DND-41 (cell line): ENCODE measurements around the gene EML1.

Experiments
- ATAC-seq: fragments of 200-7000 bp; cut with Tn5 transposase; 3 replicates; pipeline ENCODE4 v1.9.1; 2021; ENCODE audit warnings: low read depth; ENCODE audit not compliant: insufficient read depth
- DNase-seq: peaks from one replicate; pipeline ENCODE4 v3.0.0-alpha.2; 2020
- H2AFZ ChIP-seq: 2 replicates; pipeline ENCODE4 v1.6.0; 2012; ENCODE audit warnings: low read depth, low read length
- H3K27ac ChIP-seq: 2 replicates; pipeline ENCODE4 v1.5.1; 2012; ENCODE audit warnings: low read length, inconsistent platforms
- H3K27me3 ChIP-seq: fragments of 200-600 bp; sonication (generic); 2 replicates; pipeline ENCODE4 v1.6.0; 2012; ENCODE audit warnings: low read length, mild to moderate bottlenecking, inconsistent platforms; ENCODE audit not compliant: insufficient read depth, poor library complexity
- H3K36me3 ChIP-seq: 2 replicates; pipeline ENCODE4 v1.5.1; 2012; ENCODE audit warnings: low read length, inconsistent platforms; ENCODE audit not compliant: insufficient read depth
- H3K4me1 ChIP-seq: 2 replicates; pipeline ENCODE4 v1.5.1; 2012; ENCODE audit warnings: mild to moderate bottlenecking, low read length; ENCODE audit not compliant: insufficient read depth
- H3K4me2 ChIP-seq: 2 replicates; pipeline ENCODE4 v1.6.0; 2012; ENCODE audit warnings: mild to moderate bottlenecking, moderate library complexity, low read length, inconsistent platforms; ENCODE audit not compliant: insufficient read depth
- H3K4me3 ChIP-seq, 2 experiments: fragments of 200-600 bp in 1 of 2; shearing (Covaris generic) in 1 of 2; 2 replicates each; pipeline ENCODE4 v1.5.1; 2012 to 2016; ENCODE audit warnings: inconsistent platforms in 2 of 2, low read length in 2 of 2, mild to moderate bottlenecking in 2 of 2, low read depth in 1 of 2, moderate library complexity in 1 of 2
- H3K79me2 ChIP-seq: 2 replicates; pipeline ENCODE4 v1.6.0; 2012; ENCODE audit warnings: low read length, inconsistent platforms; ENCODE audit not compliant: insufficient read depth
- H3K9ac ChIP-seq: 2 replicates; pipeline ENCODE4 v1.6.0; 2012; ENCODE audit warnings: low read depth, mild to moderate bottlenecking, inconsistent platforms, low read length, moderate library complexity
- H3K9me3 ChIP-seq: 2 replicates; pipeline ENCODE4 v1.5.1; 2012; ENCODE audit warnings: low read length, moderate library complexity, mild to moderate bottlenecking, inconsistent platforms; ENCODE audit not compliant: insufficient read depth, severe bottlenecking
- H4K20me1 ChIP-seq: 2 replicates; pipeline ENCODE4 v1.6.0; 2012; ENCODE audit warnings: low read length; ENCODE audit not compliant: insufficient read depth
- CTCF ChIP-seq: IDR thresholded peaks from 2 replicates; pipeline ENCODE4 v1.5.1; 2012; ENCODE audit warnings: borderline replicate concordance, low read length, moderate library complexity, mild to moderate bottlenecking; ENCODE audit not compliant: poor library complexity, severe bottlenecking; ENCODE audit errors: extremely low read depth
- EZH2 ChIP-seq: IDR thresholded peaks from 3 replicates; pipeline ENCODE4 v1.6.1; 2012; ENCODE audit warnings: borderline replicate concordance, low read depth, mild to moderate bottlenecking, moderate library complexity, low read length, inconsistent platforms; ENCODE audit not compliant: severe bottlenecking

The EML1 gene

GRCh38 chr14:99983251-99984015 is 190.2 kb downstream of the EML1 start:
- peak overlapping the region; percentile 39 for H3K9ac ChIP-seq
- H3K27ac ChIP-seq = peak overlapping the region; percentile 71
- H3K4me2 ChIP-seq = peak overlapping the region; percentile 37; the same call in 1 of the 2 replicates
- no peak overlapping the region for H3K4me3 ChIP-seq
- TF ChIP-seq CTCF = no peak
- no peak for TF ChIP-seq EZH2
- DNase-seq (no peak), ATAC-seq (no peak)
- no peaks in the 10 kb centered on the region for H3K27me3 ChIP-seq
- H3K36me3 ChIP-seq = peaks cover 9% of the 10 kb centered on the region
- H3K79me2 ChIP-seq = peaks cover 99% of the 10 kb centered on the region
- H3K4me1 ChIP-seq = peaks cover 27% of the 10 kb centered on the region
- peaks cover 2% of the 10 kb centered on the region for H3K9me3 ChIP-seq
- no peak overlapping the region for H2AFZ ChIP-seq
- peaks cover 33% of the 10 kb centered on the region; the same call in 1 of the 2 replicates for H4K20me1 ChIP-seq

DNA sequence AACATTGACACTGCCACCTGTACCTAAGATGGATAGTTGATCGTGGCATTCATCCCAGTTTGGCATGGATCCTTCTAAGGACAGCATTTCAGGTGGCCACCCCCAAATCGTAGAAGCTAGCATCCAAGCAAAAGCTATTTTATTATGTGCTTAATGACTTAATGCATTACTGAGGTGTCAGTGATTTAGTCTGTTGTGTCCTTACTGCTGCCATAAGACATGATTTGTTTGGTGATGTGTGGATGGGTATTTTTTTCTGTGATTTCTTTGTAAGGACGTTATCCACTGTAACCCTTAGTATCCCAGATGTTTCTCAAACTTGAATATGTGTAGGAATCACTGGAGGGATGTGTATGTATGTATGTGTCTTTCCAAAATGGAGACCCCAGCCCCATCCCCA is 190.8 kb downstream of the EML1 start:
- H3K9me3 ChIP-seq = peaks cover 2% of the 10 kb centered on the region
- peak overlapping the region; percentile 71 for H3K27ac ChIP-seq
- H3K36me3 ChIP-seq = peaks cover 10% of the 10 kb centered on the region
- no peaks in the 10 kb centered on the region for H3K27me3 ChIP-seq
- H3K79me2 ChIP-seq = peaks cover 99% of the 10 kb centered on the region
- H2AFZ ChIP-seq = no peak overlapping the region
- no peak overlapping the region for H3K9ac ChIP-seq
- no peak overlapping the region for H3K4me3 ChIP-seq
- no peak overlapping the region for H3K4me2 ChIP-seq
- ATAC-seq = no peak
- no peak for TF ChIP-seq EZH2
- no peak for TF ChIP-seq CTCF
- no peak for DNase-seq
- peaks cover 31% of the 10 kb centered on the region; the same call in 1 of the 2 replicates for H4K20me1 ChIP-seq
- peaks cover 27% of the 10 kb centered on the region for H3K4me1 ChIP-seq

DNA sequence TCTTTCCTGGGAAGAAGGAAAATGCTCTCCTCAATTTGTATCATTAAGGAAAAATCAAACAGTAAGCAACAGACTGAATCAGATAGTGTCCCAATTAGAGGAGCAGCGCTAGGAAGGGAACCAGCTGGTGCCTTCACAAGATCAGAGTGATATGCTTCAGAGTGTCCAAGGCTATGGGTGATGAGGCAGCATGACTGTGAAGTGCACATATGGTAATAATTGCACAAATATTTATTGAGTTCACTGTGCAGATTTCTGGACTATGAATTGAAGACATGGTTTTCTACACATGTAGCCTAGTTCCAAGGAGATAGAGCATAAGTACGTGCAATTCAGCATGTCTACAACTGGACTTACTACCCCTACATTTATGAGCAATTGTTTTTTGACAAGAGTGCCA is 193.2 kb downstream of the EML1 start:
- Histone ChIP-seq H3K4me3 (no peak overlapping the region), H3K27me3 (no peaks in the 10 kb centered on the region), H3K9ac (no peak overlapping the region), H3K27ac (no peak overlapping the region), H2AFZ (no peak overlapping the region), H4K20me1 (peaks cover 29% of the 10 kb centered on the region; the same call in 1 of the 2 replicates), H3K79me2 (peaks cover 99% of the 10 kb centered on the region), H3K9me3 (peaks cover 2% of the 10 kb centered on the region), H3K4me2 (no peak overlapping the region), H3K36me3 (peaks cover 10% of the 10 kb centered on the region), H3K4me1 (peaks cover 26% of the 10 kb centered on the region)
- no peak for TF ChIP-seq CTCF
- TF ChIP-seq EZH2 = no peak
- no peak for DNase-seq
- no peak for ATAC-seq
